CD4-positive, alpha-beta T cell treated with Interleukin-10 for 1 hour (primary cell): ENCODE results near the gene SLC29A3.
A peak's percentile ranks its signal among the peaks of the same experiment; 100 is the strongest.

ENCODE experiments used
- DNase-seq: peaks from one replicate; pipeline ENCODE4 v3.0.0-alpha.2; 2020

The SLC29A3 gene

GRCh38 chr10:71394926-71395562 lies 76.0 kb downstream of the SLC29A3 start:
- DNase-seq: no peak

DNA sequence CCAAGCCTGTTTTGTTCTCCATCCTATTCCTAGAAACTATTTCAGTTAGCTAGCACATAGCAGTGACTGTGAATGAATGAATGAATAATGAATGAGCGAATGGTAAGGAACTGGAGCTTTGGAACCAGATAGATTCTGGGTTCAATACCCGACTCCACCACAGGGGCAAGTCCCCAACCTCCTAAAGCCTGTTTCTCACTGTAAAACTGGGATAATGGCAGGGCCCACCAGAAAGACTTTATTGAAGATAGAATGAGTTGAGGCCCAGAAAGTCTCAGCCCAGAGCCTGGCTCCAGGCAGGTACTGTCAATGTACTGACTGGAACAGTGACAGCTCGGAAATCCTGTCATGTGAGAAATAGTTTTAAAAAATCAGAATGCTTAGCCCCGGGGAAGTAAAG lies 76.6 kb downstream of the SLC29A3 start:
- DNase-seq: no peak

DNA sequence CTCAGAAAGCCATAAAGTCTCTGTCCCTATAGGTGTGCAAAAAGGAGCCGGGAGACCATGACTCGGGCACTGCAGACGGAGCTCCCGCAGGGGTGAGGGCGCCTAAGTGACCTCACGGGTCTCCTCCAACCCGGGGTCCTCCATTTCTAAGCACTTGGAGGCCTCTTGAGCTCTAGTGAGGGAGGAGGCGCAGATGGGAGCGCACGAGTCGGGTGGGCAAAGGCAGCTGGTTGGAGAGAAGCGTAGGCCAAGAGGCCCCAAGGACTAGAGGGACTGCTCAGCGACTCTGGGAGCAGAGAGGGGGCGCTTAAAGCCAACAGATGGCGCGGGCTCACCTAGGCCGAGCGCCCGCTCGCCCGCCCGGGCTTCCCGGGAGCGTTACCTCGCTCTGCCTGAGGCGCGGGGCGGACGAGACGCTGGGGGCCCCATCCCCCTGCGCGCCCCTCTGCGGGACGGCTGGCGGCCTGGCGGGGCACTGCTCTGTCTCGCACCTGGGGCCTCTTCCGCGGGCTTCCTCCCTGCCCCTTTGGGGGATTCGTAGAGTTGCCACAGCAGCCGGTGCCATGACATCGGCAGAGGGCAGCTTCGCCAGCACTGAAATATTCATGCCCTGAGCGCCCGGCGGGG lies 77.1 kb downstream of the SLC29A3 start:
- peak; percentile 18 for DNase-seq

GRCh38 chr10:71396711-71397295 lies 77.7 kb downstream of the SLC29A3 start, which contains the start of gene CDH23:
Gene CDH23 (plus strand): TSS chr10:71396920. CDS start chr10:71439832, 42,912 bp downstream.
- no peak for DNase-seq

- DNase-seq: no peak
These were observed 78.5 kb downstream of the SLC29A3 start for GRCh38 chr10:71397296-71398212.

GRCh38 chr10:71398976-71399375 lies 79.9 kb downstream of the SLC29A3 start:
- no peak for DNase-seq

DNA sequence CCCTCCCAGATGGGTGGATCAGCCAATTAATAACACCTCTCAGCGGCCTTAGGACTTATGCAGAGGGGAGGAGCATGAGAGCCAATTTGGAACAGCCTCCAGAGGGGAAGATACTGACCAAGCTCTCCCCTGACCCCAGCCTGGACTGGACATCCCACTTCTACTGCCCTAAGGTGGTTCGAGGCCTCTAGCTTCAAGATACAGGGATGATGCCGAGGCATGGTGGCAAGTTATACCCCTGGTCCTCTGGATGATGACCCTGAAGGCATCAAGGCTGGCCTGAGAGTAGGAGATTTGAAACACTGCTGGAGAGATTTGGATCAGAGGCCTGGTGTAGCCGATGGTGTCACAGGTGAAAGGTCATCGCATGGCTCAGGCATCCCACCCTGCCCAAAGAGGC lies 80.9 kb downstream of the SLC29A3 start:
- no peak for DNase-seq

DNA sequence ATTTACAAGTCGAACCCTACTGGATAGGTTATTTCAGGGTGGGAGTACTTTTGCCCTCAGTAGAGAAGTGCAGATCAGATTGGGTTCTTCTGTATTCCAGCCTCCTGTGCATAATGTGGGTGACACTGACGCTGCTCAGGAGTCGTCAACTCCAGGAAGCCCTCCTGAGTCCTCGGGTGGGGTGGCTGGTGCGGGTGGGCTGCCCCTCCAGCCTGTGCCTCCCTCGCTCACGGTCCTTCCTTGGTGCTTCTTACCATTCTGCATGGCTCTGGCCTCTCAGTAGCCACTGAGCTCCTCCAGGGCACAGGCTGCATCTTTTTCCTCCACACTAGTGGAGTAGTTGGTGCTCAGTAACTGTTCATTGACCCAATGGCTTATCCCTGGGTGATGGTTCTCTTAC lies 82.0 kb downstream of the SLC29A3 start:
- DNase-seq: no peak

- no peak for DNase-seq
These were observed 82.9 kb downstream of the SLC29A3 start for GRCh38 chr10:71402005-71402404.

DNA sequence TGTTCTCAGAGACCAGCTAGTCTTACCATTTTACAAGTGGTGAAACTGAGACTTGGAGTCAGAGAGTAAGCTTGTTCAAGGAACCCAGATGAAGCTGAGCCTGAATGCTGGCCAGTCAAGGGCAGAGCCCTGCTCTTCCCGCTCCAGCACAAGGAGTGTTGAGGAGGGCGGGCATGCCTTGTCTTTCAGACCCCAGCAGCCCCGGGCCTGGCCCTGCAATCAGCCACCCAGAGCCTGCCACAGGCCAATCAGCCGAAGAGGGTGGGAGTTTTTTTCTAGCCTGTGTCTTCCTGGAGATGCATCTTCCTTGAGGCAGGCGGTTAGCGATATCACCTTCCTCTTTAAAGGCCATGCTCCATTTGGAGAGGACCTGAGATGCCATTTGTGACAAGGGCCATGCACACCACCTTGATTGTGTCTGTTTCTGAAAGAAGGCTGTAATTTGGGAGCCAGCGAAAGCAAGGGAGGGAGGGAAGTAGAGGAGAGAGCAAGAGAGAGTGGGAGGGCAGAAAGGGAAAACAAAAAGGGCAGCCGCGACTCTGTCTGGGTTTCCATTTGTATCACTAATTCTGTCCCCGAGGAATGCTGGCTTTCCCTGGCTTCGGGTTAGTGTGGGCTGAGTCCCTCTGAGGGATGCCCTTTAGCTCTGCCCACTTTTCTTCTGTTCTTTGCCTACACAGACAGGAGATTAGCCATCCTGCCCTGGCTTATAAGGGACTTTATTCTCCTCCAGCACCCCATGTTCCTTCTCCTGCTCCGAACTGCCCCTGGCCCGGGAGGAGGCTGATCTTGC lies 85.6 kb downstream of the SLC29A3 start:
- DNase-seq: no peak

DNA sequence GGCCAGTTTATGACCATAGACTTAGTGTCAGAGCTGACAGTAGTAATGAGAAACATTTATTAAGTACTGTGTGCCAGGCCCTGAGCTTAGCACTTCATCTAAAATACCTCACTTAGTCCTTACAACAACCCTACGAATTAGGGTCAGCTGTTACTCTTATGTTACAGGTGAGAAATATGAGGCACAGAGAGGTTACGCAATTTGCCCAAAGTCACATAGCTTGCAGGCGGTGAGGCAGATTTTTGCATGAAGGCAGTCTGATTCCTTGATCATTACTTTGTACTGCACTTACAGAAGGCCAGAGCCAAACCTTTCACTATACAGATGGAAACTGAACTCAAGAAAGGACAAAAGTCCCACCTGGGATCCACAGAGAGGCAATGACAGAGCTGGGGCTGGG lies 87.8 kb downstream of the SLC29A3 start:
- no peak for DNase-seq

DNA sequence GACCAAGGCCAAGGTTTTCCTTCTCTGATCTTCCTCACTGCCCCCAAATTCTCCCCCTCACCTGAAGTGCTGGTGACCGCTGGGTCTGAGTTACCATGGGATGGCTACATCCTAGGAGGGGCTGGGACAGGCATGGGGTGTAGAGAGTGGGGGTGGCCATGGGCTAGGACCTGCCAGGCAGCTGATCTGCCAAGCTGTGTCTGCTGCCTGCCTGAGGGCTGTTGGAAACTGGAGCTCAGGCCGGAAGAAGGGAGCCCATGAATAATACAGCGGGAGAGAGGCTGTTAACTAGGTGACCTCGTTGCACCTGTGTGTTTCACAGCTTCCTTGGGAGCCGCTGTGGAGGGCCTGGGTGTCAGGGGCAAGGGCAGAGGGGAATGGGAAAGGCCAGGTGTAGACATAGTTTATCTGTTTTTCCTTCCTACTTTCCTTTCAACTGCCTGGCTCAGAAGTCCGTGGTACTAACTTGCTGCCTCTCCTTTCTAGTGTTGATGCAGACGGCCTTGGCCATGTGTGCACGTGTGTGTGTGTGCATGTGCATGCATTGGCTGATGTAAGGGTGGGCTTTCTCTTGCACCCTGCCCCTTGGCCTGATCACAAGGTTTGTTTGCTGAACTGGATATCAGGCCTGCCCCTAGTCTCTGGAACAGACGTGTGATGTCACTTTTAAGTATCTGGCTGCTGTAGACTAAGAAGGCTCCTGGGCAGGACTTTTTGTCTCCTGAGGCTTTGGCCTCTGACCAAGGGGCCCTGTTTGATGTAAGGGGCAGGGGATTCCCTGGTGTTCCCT lies 89.6 kb downstream of the SLC29A3 start:
- DNase-seq: no peak

DNA sequence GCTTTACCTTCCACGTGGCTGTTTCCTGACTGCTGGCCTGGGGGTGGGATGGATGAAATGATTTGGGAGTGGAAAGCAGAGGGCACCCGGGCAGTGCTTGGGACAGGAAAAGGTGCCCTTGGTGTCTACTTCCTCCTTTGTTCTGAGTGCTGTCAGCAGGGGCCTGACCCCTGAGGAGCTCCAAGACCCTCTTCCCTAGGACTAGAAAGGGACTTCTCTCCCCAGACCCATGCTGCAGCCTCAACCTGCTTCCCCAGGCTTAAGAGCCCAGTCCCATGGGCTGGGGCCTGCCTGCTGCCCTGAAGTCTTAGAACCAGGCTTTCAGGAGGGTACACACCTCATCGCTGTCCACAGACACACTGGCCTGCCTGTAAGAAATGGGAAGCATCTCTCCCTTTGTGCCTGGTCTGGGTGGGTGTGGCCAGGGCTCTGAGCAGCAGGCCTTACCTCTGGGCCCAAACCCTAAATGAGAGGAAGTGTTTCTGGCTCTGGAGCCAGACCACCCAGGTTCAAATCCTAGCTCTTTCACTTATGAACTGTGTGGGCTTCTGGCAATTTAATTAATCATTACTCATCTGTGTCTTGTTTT lies 90.6 kb downstream of the SLC29A3 start:
- DNase-seq: no peak
